Choroid plexus epithelial cell (primary cell): ENCODE results near the gene BID.

ENCODE experiments used
- DNase-seq: peaks from one replicate; pipeline ENCODE4 v3.0.0-alpha.2; 2010; ENCODE audit warnings: low read depth
- H3K4me3 ChIP-seq: 2 replicates; pipeline ENCODE4 v1.5.1; 2011; ENCODE audit warnings: low read depth, mild to moderate bottlenecking, control low read depth, low read length, moderate library complexity
- CTCF ChIP-seq: conservative IDR thresholded peaks from 2 replicates; pipeline ENCODE4 v1.5.1; 2011; ENCODE audit warnings: low read depth, mild to moderate bottlenecking, control low read depth, inconsistent platforms, low read length, moderate library complexity

Gene BID

GRCh38 chr22:17817511-17818065 lies 43.3 kb upstream of the BID start:
- no peak for DNase-seq
- no peak overlapping the region for H3K4me3 ChIP-seq
- no peak for TF ChIP-seq CTCF

GRCh38 chr22:17817079-17817478 lies 42.8 kb upstream of the BID start:
- no peak for DNase-seq
- no peak overlapping the region for H3K4me3 ChIP-seq
- TF ChIP-seq CTCF = no peak

GRCh38 chr22:17816649-17817048 lies 42.4 kb upstream of the BID start:
- no peak for DNase-seq
- no peak overlapping the region for H3K4me3 ChIP-seq
- no peak for TF ChIP-seq CTCF

- no peak for DNase-seq
These were observed 41.5 kb upstream of the BID start for GRCh38 chr22:17815703-17816254.

GRCh38 chr22:17814830-17815229 lies 40.6 kb upstream of the BID start:
- TF ChIP-seq CTCF = no peak
- DNase-seq = no peak
- no peak overlapping the region for H3K4me3 ChIP-seq

More at GRCh38 chr22:17815703-17816254, 41.5 kb upstream of the BID start:
- H3K4me3 ChIP-seq = no peak overlapping the region
- TF ChIP-seq CTCF = no peak

- DNase-seq = no peak
- H3K4me3 ChIP-seq = no peak overlapping the region
- TF ChIP-seq CTCF = no peak
These were observed 39.8 kb upstream of the BID start for GRCh38 chr22:17814084-17814483.

GRCh38 chr22:17811119-17811518 lies 36.9 kb upstream of the BID start:
- no peak for TF ChIP-seq CTCF
- no peak for DNase-seq
- H3K4me3 ChIP-seq = no peak overlapping the region
